CD4-positive, alpha-beta memory T cell (primary cell): Measurements from ENCODE around the gene ATXN7L1. TPM values are rescaled to one million over a fixed set of nuclear protein-coding genes. Genes with fewer than 3 reads are reported as not detected.

Experiments used
- CTCF ChIA-PET: fragments of 350-600 bp; sonication (Branson Sonifier 250); formaldehyde crosslinking; loops from one replicate; lab custom pipeline; 2021; ENCODE audit warnings: inconsistent platforms; ENCODE audit not compliant: partially characterized antibody; lab: Charles Lee
- POLR2A ChIA-PET: fragments of 350-600 bp; sonication (Branson Sonifier 250); formaldehyde crosslinking; loops from one replicate; lab custom pipeline; 2021; ENCODE audit not compliant: partially characterized antibody; lab: Charles Lee
- DNase-seq, 5 donors: peaks; one replicate each; pipeline versions ENCODE4 v3.0.0 to v3.0.0-alpha.2; 2020 to 2022; ENCODE audit warnings: mixed read lengths in 1 of 5
- H3K27ac ChIP-seq: one replicate; pipeline ENCODE4 v1.7.0; 2013; ENCODE audit warnings: low read depth, low read length
- H3K27me3 ChIP-seq: 2 replicates; pipeline ENCODE4 v1.7.0; 2013; ENCODE audit warnings: mild to moderate bottlenecking, low read length, moderate library complexity; ENCODE audit not compliant: insufficient read depth
- H3K36me3 ChIP-seq: 2 replicates; pipeline ENCODE4 v1.7.0; 2013; ENCODE audit warnings: mild to moderate bottlenecking, low read length, moderate library complexity; ENCODE audit not compliant: insufficient read depth
- H3K4me1 ChIP-seq: 2 replicates; pipeline ENCODE4 v1.7.0; 2013; ENCODE audit warnings: mild to moderate bottlenecking, low read length, moderate library complexity; ENCODE audit not compliant: insufficient read depth
- H3K4me3 ChIP-seq, 2 donors: one replicate each; pipeline ENCODE4 v1.7.0; 2013; ENCODE audit warnings: low read length in 2 of 2, mild to moderate bottlenecking in 1 of 2
- H3K9me3 ChIP-seq, 2 donors: one replicate each; pipeline ENCODE4 v1.7.0; 2013; ENCODE audit warnings: low read length in 2 of 2, control low read depth in 1 of 2; ENCODE audit not compliant: control insufficient read depth in 1 of 2
- H3K27ac Mint-ChIP-seq, 7 donors: one replicate each; pipeline ENCODE4 v1.8.0; 2020 to 2021; ENCODE audit warnings: mixed read lengths in 7 of 7, mild to moderate bottlenecking in 6 of 7, inconsistent platforms in 3 of 7, moderate library complexity in 3 of 7
- H3K27me3 Mint-ChIP-seq, 2 donors: one replicate each; pipeline ENCODE4 v1.8.0; 2020 to 2021; ENCODE audit warnings: mixed read lengths in 2 of 2
- H3K36me3 Mint-ChIP-seq, 2 donors: one replicate each; pipeline ENCODE4 v1.8.0; 2020 to 2021; ENCODE audit warnings: mixed read lengths in 2 of 2, inconsistent platforms in 1 of 2, mild to moderate bottlenecking in 1 of 2
- H3K4me1 Mint-ChIP-seq, 4 donors: one replicate each; pipeline ENCODE4 v1.8.0; 2020 to 2021; ENCODE audit warnings: mixed read lengths in 4 of 4, mild to moderate bottlenecking in 1 of 4
- H3K4me3 Mint-ChIP-seq, 8 donors: one replicate each; pipeline ENCODE4 v1.8.0; 2020 to 2021; ENCODE audit warnings: mixed read lengths in 8 of 8, mild to moderate bottlenecking in 7 of 8, moderate library complexity in 6 of 8, inconsistent platforms in 3 of 8
- H3K9me3 Mint-ChIP-seq, 8 donors: one replicate each; pipeline ENCODE4 v1.8.0; 2020 to 2021; ENCODE audit warnings: mixed read lengths in 8 of 8, mild to moderate bottlenecking in 5 of 8, inconsistent platforms in 3 of 8, moderate library complexity in 1 of 8
- intact Hi-C: fragments of 100-400 bp; cut with micrococcal nuclease; formaldehyde crosslinking; loops from one replicate; pipeline ENCODE4 v1.15.1; 2023
- polyA plus RNA-seq, 2 donors: library from polyadenylated mRNA; unstranded; fragments of 300-500 nt; fragmentation: Illumina TruSeq; gene quantifications; one replicate each; pipeline ENCODE4 v1.2.3, GENCODE V29; 2021
- total RNA-seq, 2 experiments: library from RNA; stranded (reverse); gene quantifications; one replicate each; pipeline ENCODE4 v1.2.3, GENCODE V29; 2021

ATXN7L1 gene
- total and polyA plus RNA-seq, 4 experiments from 2014 or later: 8.7 to 62.2 (median 42.6) TPM

DNA sequence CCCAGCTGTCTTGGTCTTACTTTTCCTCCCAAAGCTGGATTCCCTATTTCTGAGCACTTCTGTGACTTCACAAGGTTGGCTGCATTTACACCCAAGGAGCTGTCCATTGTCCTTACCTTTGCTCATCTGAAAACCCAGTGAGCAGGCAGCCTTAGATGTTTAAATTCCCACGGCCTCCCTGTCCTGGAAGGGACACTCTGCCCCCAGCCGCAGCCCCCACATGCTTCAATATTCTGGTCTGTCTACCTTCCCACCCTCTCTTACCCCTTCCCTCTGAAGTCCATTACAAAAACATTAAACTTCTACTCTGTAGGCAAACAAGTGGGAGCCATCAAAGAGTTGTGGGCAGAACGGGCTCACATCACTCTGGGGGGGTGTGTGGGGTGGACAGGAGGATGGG, 221.3 kb downstream of the ATXN7L1 start:
- Histone ChIP-seq H3K27me3 (no peaks in the 10 kb centered on the region), H3K4me1 (peaks cover 7% of the 10 kb centered on the region), H3K36me3 (peaks cover 45% of the 10 kb centered on the region), H3K27ac (no peak overlapping the region), H3K9me3 (no peaks in the 10 kb centered on the region), H3K4me3 (no peak overlapping the region)
- H3K4me3 Mint-ChIP-seq: no peak overlapping the region
- peaks cover 41 to 65% of the 10 kb centered on the region in 2 donors for H3K36me3 Mint-ChIP-seq
- H3K4me1 Mint-ChIP-seq: peaks cover 15 to 23% (median 18%) of the 10 kb centered on the region in 4 donors
- ChIA-PET POLR2A (no interaction called here), CTCF (interaction anchor here (0.8 to 5.1 kb wide), 7 partner anchors 15 to 388 kb away, joined by 3 to 67 read pairs (median 6); no protein-coding TSS in a partner anchor)
- peaks cover 0 to 1% (median 0%) of the 10 kb centered on the region in 8 donors for H3K9me3 Mint-ChIP-seq
- peak overlapping the region in 1 of 7 donors; percentile 41 for H3K27ac Mint-ChIP-seq
- H3K27me3 Mint-ChIP-seq: no peaks in the 10 kb centered on the region
- intact Hi-C loops: no loop called here
- DNase-seq: no peak

DNA sequence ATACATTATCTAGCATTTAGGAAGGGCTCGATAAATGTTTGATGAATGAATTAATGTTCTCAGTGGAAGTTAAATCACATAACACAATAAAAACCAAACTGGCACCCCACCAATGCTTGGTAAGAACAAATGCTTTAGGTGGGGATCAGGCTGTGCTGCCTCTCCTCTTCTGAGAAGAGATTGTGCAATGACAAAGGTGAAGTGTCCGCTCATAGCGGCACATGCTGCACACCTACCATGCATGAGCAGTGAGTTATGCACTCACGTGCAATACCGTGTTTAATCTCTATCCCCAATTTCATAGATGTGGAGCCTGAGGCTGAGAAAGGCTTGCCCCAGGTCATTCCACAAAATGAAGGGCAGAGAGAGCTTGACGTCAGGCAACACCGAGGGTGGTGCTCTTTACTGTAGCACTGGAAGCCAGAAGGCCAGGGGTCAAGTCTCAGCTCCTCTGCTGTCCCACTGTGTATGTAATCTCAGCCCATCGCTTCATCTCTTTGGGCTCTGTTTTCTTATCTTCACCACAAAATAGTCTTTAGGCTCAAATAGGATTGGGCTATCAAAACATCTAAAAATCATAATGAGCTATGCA, 222.2 kb downstream of the ATXN7L1 start:
- no peak overlapping the region for H3K27ac ChIP-seq
- Mint-ChIP-seq H3K27me3 (no peaks in the 10 kb centered on the region), H3K9me3 (peaks cover 0 to 1% (median 0%) of the 10 kb centered on the region in 8 donors), H3K36me3 (peaks cover 37 to 65% of the 10 kb centered on the region in 2 donors), H3K4me1 (peaks cover 12 to 21% (median 15%) of the 10 kb centered on the region in 4 donors), H3K27ac (peak overlapping the region in 3 of 7 donors; percentile 8 to 48 (median 24)), H3K4me3 (no peak overlapping the region)
- CTCF ChIA-PET: interaction anchor here (0.7 to 5.1 kb wide), 11 partner anchors 9 to 1536 kb away, joined by 3 to 67 read pairs (median 4); no protein-coding TSS in a partner anchor
- DNase-seq: no peak
- intact Hi-C loops: no loop called here
- POLR2A ChIA-PET: no interaction called here
- peaks cover 45% of the 10 kb centered on the region for H3K36me3 ChIP-seq
- no peaks in the 10 kb centered on the region for H3K9me3 ChIP-seq
- H3K4me1 ChIP-seq: peaks cover 7% of the 10 kb centered on the region
- H3K27me3 ChIP-seq: no peaks in the 10 kb centered on the region
- no peak overlapping the region for H3K4me3 ChIP-seq

DNA sequence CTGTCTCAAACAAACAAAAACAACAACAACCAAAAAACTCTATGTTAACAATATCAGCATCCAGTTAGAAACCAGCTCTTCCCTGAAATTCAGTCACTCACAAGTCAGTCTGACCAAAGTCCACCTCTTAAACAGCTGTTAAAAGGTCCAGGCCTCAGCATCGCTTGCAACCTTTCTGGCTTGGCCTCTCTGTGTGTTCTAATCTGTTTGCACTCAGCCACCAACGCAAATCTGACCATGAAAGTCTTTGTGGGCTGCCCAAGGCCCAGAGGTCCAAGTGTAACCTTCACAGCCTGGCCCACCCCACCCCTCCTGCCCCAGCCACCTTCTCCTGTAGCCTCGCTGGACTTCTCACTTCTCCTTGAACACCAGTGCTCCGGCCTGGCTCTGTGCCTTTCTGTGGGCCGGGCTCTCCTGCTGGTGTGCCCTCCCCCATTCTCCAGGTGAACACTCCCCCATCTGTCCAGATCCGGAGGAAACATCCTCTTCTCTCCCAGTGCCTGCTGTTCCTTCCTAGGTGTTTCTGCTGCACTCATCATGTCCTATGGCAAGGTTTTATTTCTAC, 222.9 kb downstream of the ATXN7L1 start:
- peak overlapping the region in 4 of 7 donors; percentile 24 to 85 (median 40) for H3K27ac Mint-ChIP-seq
- ChIA-PET POLR2A (no interaction called here), CTCF (interaction anchor here (1.1 to 2.9 kb wide), 8 partner anchors 9 to 389 kb away, joined by 3 to 19 read pairs (median 6); no protein-coding TSS in a partner anchor)
- H3K36me3 Mint-ChIP-seq: peaks cover 38 to 69% of the 10 kb centered on the region in 2 donors
- no peaks in the 10 kb centered on the region for H3K9me3 ChIP-seq
- DNase-seq: no peak
- H3K4me3 Mint-ChIP-seq: no peak overlapping the region
- H3K36me3 ChIP-seq: peaks cover 48% of the 10 kb centered on the region
- intact Hi-C loops: no loop called here
- peaks cover 7% of the 10 kb centered on the region for H3K4me1 ChIP-seq
- no peak overlapping the region for H3K27ac ChIP-seq
- H3K4me1 Mint-ChIP-seq: peaks cover 12 to 21% (median 15%) of the 10 kb centered on the region in 4 donors
- H3K9me3 Mint-ChIP-seq: peaks cover 0 to 1% (median 0%) of the 10 kb centered on the region in 8 donors
- H3K27me3 Mint-ChIP-seq: no peaks in the 10 kb centered on the region
- no peaks in the 10 kb centered on the region for H3K27me3 ChIP-seq
- H3K4me3 ChIP-seq: no peak overlapping the region

DNA sequence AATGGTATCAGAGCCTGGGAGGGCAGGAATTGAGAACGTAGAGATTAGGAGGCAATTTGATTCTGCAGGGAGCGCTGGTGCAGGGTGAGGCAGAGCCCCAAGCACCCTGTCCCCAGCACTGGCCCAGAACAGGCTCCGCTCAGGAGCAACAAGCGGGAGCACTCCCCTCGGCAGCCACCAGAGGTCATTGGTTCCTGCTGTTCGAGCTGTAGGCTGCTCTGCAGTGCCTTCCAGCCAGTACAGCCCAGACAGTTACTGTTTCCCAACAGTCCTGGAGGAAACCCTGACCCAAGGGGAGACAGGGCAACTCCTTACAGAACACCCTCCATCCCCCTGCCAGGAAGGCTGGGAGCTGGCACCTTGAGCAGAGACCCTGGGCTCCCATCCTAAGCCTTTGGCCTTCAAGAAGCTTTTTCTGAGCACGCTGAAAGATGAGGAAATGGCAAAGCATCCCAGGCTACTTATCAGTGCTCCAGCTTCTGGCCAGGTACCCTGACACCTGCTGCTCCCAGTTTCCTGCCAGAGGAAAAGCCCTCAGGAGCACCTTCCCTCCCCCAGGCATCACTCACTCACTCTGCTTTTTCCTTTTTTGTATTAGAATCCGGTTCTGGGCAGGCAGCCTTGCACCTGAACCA, 223.9 kb downstream of the ATXN7L1 start:
- H3K9me3 Mint-ChIP-seq: peaks cover 0 to 1% (median 0%) of the 10 kb centered on the region in 8 donors
- no peak overlapping the region for H3K27ac ChIP-seq
- peak; percentile 46 to 59 (median 52) for DNase-seq
- intact Hi-C loops: loop anchor here (1.0 kb wide), 3 partner anchors 108 to 390 kb away; no protein-coding TSS in a partner anchor
- H3K4me3 ChIP-seq: no peak overlapping the region
- H3K27ac Mint-ChIP-seq: peak overlapping the region in 2 of 7 donors; percentile 1 to 24
- H3K27me3 ChIP-seq: no peaks in the 10 kb centered on the region
- no peaks in the 10 kb centered on the region for H3K27me3 Mint-ChIP-seq
- H3K4me1 ChIP-seq: peaks cover 7% of the 10 kb centered on the region
- ChIA-PET POLR2A (interaction anchor here (1.2 to 1.5 kb wide), 3 partner anchors 10 to 225 kb away, joined by 3 read pairs; no protein-coding TSS in a partner anchor), CTCF (interaction anchor here (0.6 to 2.9 kb wide), 11 partner anchors 11 to 390 kb away, joined by 3 to 19 read pairs (median 3); no protein-coding TSS in a partner anchor)
- H3K4me1 Mint-ChIP-seq: peaks cover 12 to 28% (median 16%) of the 10 kb centered on the region in 4 donors
- H3K4me3 Mint-ChIP-seq: no peak overlapping the region
- H3K36me3 ChIP-seq: peaks cover 48% of the 10 kb centered on the region
- H3K36me3 Mint-ChIP-seq: peaks cover 42 to 77% of the 10 kb centered on the region in 2 donors
- H3K9me3 ChIP-seq: no peaks in the 10 kb centered on the region

DNA sequence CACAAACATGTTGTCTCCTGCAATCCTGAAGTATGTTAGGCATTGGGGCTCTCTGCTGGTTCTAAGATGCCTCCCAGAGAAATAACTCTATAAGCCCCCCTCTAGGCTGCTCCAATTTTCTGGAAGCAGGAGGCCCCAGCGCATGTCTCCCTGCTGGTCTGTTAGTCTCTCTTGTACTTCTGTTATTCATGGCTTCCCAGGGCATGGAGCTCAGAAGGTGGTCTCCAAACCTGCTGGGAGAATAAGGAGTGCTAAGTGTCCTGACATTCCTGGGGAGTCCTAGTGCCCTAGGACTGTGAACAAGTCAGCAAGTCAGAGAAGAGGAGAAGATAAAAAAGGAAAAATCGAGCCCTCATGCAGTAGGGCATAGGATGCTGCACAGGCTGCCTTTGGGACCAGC, 224.6 kb downstream of the ATXN7L1 start:
- no peaks in the 10 kb centered on the region for H3K27me3 ChIP-seq
- H3K9me3 ChIP-seq: no peaks in the 10 kb centered on the region
- ChIA-PET POLR2A (interaction anchor here (1.2 to 1.5 kb wide), 3 partner anchors 11 to 226 kb away, joined by 3 read pairs; no protein-coding TSS in a partner anchor), CTCF (interaction anchor here (0.8 to 2.5 kb wide), 6 partner anchors 10 to 391 kb away, joined by 3 to 19 read pairs (median 5); no protein-coding TSS in a partner anchor)
- no peaks in the 10 kb centered on the region for H3K27me3 Mint-ChIP-seq
- H3K36me3 Mint-ChIP-seq: peaks cover 42 to 79% of the 10 kb centered on the region in 2 donors
- DNase-seq: no peak
- H3K4me3 ChIP-seq: no peak overlapping the region
- intact Hi-C loops: loop anchor here (1.0 kb wide), 3 partner anchors 109 to 391 kb away; no protein-coding TSS in a partner anchor
- peaks cover 9 to 23% (median 14%) of the 10 kb centered on the region in 4 donors for H3K4me1 Mint-ChIP-seq
- H3K9me3 Mint-ChIP-seq: peaks cover 0 to 1% (median 0%) of the 10 kb centered on the region in 8 donors
- H3K27ac Mint-ChIP-seq: peak overlapping the region in 1 of 7 donors; percentile 32
- H3K36me3 ChIP-seq: peaks cover 48% of the 10 kb centered on the region
- no peak overlapping the region for H3K4me3 Mint-ChIP-seq
- peaks cover 1% of the 10 kb centered on the region for H3K4me1 ChIP-seq
- no peak overlapping the region for H3K27ac ChIP-seq

DNA sequence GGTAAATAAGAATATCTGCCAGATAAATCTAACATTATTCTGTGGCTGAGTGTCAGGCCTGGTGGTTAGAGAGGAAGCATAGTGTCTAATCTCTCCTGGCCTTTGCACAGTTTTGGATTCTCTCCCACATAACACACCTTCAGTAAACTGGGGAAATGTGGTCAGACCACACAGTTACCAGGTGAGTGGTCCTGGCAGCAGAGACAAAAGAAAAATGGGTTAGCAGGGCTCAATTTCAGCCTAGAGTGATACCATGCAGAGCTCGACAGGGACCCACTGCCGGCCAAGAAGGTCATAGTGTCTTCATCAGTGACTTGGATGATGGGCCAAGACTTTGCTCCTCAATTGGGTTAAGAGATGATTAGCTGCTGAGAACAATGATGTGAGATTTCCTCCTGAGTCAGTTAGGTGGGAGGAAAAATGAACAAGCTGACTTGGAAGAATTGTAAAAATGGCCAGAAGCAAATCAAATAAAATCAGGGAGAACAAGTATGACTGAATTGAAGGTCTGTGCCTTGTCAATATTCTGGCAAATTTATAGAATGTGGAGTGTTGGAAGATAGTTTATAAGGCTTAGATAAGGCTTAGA, 225.9 kb downstream of the ATXN7L1 start:
- Histone ChIP-seq H3K36me3 (peaks cover 38% of the 10 kb centered on the region), H3K27ac (no peak overlapping the region), H3K4me3 (no peak overlapping the region), H3K27me3 (no peaks in the 10 kb centered on the region), H3K9me3 (no peaks in the 10 kb centered on the region), H3K4me1 (no peaks in the 10 kb centered on the region)
- DNase-seq: no peak
- Mint-ChIP-seq H3K4me1 (peaks cover 8 to 22% (median 13%) of the 10 kb centered on the region in 4 donors), H3K4me3 (no peak overlapping the region), H3K36me3 (peaks cover 39 to 71% of the 10 kb centered on the region in 2 donors), H3K27ac (peak overlapping the region in 1 of 7 donors; percentile 15), H3K9me3 (peaks cover 0 to 1% (median 0%) of the 10 kb centered on the region in 8 donors), H3K27me3 (no peaks in the 10 kb centered on the region)
- POLR2A ChIA-PET: no interaction called here
- intact Hi-C loops: no loop called here
- CTCF ChIA-PET: interaction anchor here (1.1 kb wide), 1 partner anchor 392 kb away, joined by 3 read pairs; no protein-coding TSS in a partner anchor
